ENCODE results near the gene CAMK2N1. TPM values are rescaled to one million over a fixed set of nuclear protein-coding genes. Genes with fewer than 3 reads are reported as not detected.

The CAMK2N1 gene
- total and polyA plus RNA-seq, 2 of the 13 experiments (the other 11 are each of a cell fraction or from before 2014, with no cell fraction given): 38.0 to 38.6 TPM

- TF ChIP-seq SRSF1 (optimal IDR thresholded peaks at IDR 0.05; ENCODE audit: low read depth, low read length): peak; percentile 95
- peak; percentile 65 for TF ChIP-seq POLR2AphosphoS5 (IDR thresholded peaks at IDR 0.05; ENCODE audit: low read depth, low read length)
- TF ChIP-seq MIXL1 (CRISPR knock-in tag; IDR thresholded peaks at IDR 0.05): 0 out of 2 replicates have a peak, but pooled peaks have one; percentile 26
- TF ChIP-seq ZNF121 (CRISPR knock-in tag; IDR thresholded peaks at IDR 0.05): no peak
- TF ChIP-seq, protein P1, sequence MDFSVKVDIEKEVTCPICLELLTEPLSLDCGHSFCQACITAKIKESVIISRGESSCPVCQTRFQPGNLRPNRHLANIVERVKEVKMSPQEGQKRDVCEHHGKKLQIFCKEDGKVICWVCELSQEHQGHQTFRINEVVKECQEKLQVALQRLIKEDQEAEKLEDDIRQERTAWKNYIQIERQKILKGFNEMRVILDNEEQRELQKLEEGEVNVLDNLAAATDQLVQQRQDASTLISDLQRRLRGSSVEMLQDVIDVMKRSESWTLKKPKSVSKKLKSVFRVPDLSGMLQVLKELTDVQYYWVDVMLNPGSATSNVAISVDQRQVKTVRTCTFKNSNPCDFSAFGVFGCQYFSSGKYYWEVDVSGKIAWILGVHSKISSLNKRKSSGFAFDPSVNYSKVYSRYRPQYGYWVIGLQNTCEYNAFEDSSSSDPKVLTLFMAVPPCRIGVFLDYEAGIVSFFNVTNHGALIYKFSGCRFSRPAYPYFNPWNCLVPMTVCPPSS (IDR thresholded peaks at IDR 0.05): no peak
- TF ChIP-seq SRY (CRISPR knock-in tag; IDR thresholded peaks at IDR 0.05): peak; percentile 60; the same call in 1 of the 2 replicates
- TF ChIP-seq ZNF501 (CRISPR knock-in tag; IDR thresholded peaks at IDR 0.05): peak; percentile 70; the same call in 1 of the 2 replicates
- TF ChIP-seq ZNF142 (CRISPR knock-in tag; IDR thresholded peaks at IDR 0.05): 0 out of 2 replicates have a peak, but pooled peaks have one; percentile 27
- peak; percentile 32; the same call in 1 of the 2 replicates for TF ChIP-seq RCOR2 (CRISPR knock-in tag; IDR thresholded peaks at IDR 0.05)
- TF ChIP-seq RNF2 (conservative IDR thresholded peaks at IDR 0.05; ENCODE audit: low read depth): peak; percentile 80; the same call in 1 of the 2 replicates
- TF ChIP-seq GFI1 (CRISPR knock-in tag; IDR thresholded peaks at IDR 0.05; ENCODE audit: borderline replicate concordance): 0 out of 2 replicates have a peak, but pooled peaks have one; percentile 22
- TF ChIP-seq ZEB1 (IDR thresholded peaks at IDR 0.05; ENCODE audit: insufficient replicate concordance, low read depth): peak; percentile 89
- no peak for TF ChIP-seq KLF13 (CRISPR knock-in tag; IDR thresholded peaks at IDR 0.05)
- TF ChIP-seq, protein P2, sequence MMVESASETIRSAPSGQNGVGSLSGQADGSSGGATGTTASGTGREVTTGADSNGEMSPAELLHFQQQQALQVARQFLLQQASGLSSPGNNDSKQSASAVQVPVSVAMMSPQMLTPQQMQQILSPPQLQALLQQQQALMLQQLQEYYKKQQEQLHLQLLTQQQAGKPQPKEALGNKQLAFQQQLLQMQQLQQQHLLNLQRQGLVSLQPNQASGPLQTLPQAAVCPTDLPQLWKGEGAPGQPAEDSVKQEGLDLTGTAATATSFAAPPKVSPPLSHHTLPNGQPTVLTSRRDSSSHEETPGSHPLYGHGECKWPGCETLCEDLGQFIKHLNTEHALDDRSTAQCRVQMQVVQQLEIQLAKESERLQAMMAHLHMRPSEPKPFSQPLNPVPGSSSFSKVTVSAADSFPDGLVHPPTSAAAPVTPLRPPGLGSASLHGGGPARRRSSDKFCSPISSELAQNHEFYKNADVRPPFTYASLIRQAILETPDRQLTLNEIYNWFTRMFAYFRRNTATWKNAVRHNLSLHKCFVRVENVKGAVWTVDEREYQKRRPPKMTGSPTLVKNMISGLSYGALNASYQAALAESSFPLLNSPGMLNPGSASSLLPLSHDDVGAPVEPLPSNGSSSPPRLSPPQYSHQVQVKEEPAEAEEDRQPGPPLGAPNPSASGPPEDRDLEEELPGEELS (CRISPR knock-in tag; IDR thresholded peaks at IDR 0.05): peak; percentile 53
- no peak for TF ChIP-seq TP53 (CRISPR knock-in tag; conservative IDR thresholded peaks at IDR 0.05)
- peak; percentile 40; the same call in 1 of the 2 replicates for TF ChIP-seq ZNF20 (CRISPR knock-in tag; IDR thresholded peaks at IDR 0.05)
- TF ChIP-seq DNMT1 (CRISPR knock-in tag; IDR thresholded peaks at IDR 0.05): 0 out of 2 replicates have a peak, but pooled peaks have one; percentile 49
- no peak for TF ChIP-seq CENPT (CRISPR knock-in tag; IDR thresholded peaks at IDR 0.05; ENCODE audit: low read depth)
- TF ChIP-seq STAT5B (CRISPR knock-in tag; IDR thresholded peaks at IDR 0.05): 0 out of 2 replicates have a peak, but pooled peaks have one; percentile 16
- no peak for TF ChIP-seq THAP7 (CRISPR knock-in tag; IDR thresholded peaks at IDR 0.05)
Measured at GRCh38 chr1:20486457-20487235, 636 bp upstream of the CAMK2N1 start (continued).
